Astrocyte (in vitro differentiated cells and primary cell): ENCODE measurements around the gene ANKS1A.

Experiments
- CTCF ChIP-seq: IDR thresholded peaks from 2 replicates; pipeline ENCODE4 v1.5.1; 2011; ENCODE audit warnings: low read depth, mild to moderate bottlenecking, inconsistent platforms, low read length, moderate library complexity; ENCODE audit not compliant: insufficient read depth
- EZH2 ChIP-seq: IDR thresholded peaks from 2 replicates; pipeline ENCODE4 v1.6.1; 2012; ENCODE audit warnings: mild to moderate bottlenecking, low read length, inconsistent platforms; ENCODE audit not compliant: insufficient read depth

- TF ChIP-seq CTCF (no peak), EZH2 (no peak)
Observed at GRCh38 chr6:34949636-34950035, 60.6 kb downstream of the ANKS1A start.
